GM18505 (cell line): ENCODE measurements around the gene KRT74.

Experiments used
- ATAC-seq: cut with Tn5 transposase; IDR thresholded peaks from one replicate; pipeline ENCODE4 v1.9.1; 2021; ENCODE audit not compliant: unreplicated experiment
- POLR2A ChIP-seq: IDR thresholded peaks from 4 replicates; pipeline ENCODE4 v1.6.1; 2011; ENCODE audit warnings: borderline replicate concordance; ENCODE audit not compliant: insufficient read depth, insufficient read length; ENCODE audit errors: extremely low read depth

Gene KRT74

GRCh38 chr12:52573743-52574142 lies at the start of gene KRT74:
Gene KRT74 (minus strand): TSS chr12:52573843. CDS start chr12:52573777, 66 bp downstream.
- no peak for TF ChIP-seq POLR2A
- ATAC-seq, result no peak

GRCh38 chr12:52622349-52622748 lies 48.7 kb upstream of the KRT74 start:
- TF ChIP-seq POLR2A, result no peak

DNA sequence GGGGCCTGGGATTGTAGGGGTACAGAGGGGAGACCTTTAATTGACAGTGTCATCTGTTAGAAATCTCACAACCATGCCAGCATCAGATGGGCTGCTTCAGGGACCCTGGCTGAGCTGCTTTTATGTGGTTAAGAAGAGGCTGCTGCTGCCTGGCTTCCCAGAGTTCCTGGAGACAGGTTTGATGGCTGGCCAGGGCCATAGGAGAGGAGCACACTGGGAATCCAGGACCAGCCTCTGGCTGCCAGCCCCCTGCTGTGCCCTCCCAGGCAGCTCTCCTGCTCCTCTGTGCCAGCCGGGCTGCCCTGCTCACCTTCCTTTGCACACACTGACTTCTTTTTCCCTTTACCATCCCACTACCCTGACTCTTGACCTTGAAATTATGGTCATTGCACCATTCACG lies 45.2 kb upstream of the KRT74 start:
- no peak for ATAC-seq
- no peak for TF ChIP-seq POLR2A

More at GRCh38 chr12:52622349-52622748, 48.7 kb upstream of the KRT74 start:
- no peak for ATAC-seq

DNA sequence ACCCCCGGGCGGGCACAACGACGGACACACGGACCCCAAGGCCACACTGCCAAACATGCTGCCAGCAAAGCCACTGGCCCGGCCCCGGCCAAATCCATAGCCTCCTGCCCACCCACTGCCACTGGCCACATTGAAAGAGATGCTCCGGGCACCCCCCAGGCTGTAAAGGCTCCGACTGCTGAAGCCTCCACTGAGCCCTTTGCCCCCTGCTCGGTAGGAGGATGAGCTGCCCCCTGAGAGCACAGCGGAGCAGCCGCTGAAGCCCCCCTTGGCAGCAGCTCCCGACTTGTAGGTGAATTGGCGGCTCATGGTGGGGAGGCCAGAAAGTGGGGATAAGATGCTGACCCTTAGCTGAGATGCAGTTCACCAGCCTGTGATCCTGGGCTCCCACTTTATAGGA lies 44.6 kb upstream of the KRT74 start, which contains the start of gene KRT73:
KRT73 (minus strand) TSS at position 344 of the 400 bp plus-strand sequence; CDS start at position 309, 35 bp downstream.
- ATAC-seq, result no peak
- no peak for TF ChIP-seq POLR2A

DNA sequence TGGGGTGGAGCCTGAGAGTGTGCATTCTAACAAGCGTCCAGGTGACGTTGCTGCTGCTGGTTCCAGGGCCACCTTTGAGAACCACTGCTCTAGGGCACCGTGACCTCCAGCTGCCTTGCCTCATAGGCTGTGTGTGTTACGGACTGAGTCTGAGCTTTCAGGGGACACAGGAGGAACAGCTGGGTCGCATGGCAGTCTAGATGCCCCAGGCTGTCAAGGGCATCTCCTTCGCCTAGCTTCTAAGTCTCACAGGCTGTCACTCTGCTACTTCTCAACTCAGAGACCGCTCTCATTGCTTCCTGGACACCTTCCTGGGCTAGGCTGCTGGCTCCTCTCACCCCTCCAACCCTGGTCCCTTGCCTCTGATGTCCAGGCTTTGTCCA lies 43.8 kb upstream of the KRT74 start:
- no peak for TF ChIP-seq POLR2A
- no peak for ATAC-seq

- TF ChIP-seq POLR2A, result no peak
- no peak for ATAC-seq
Observed at GRCh38 chr12:52616680-52617402, 43.2 kb upstream of the KRT74 start.

GRCh38 chr12:52615912-52616311 lies 42.3 kb upstream of the KRT74 start:
- no peak for TF ChIP-seq POLR2A
- ATAC-seq, result no peak

GRCh38 chr12:52615208-52615868 lies 41.7 kb upstream of the KRT74 start:
- no peak for TF ChIP-seq POLR2A
- ATAC-seq, result no peak

- no peak for ATAC-seq
- no peak for TF ChIP-seq POLR2A
Observed at GRCh38 chr12:52614381-52615207, 41.0 kb upstream of the KRT74 start.

DNA sequence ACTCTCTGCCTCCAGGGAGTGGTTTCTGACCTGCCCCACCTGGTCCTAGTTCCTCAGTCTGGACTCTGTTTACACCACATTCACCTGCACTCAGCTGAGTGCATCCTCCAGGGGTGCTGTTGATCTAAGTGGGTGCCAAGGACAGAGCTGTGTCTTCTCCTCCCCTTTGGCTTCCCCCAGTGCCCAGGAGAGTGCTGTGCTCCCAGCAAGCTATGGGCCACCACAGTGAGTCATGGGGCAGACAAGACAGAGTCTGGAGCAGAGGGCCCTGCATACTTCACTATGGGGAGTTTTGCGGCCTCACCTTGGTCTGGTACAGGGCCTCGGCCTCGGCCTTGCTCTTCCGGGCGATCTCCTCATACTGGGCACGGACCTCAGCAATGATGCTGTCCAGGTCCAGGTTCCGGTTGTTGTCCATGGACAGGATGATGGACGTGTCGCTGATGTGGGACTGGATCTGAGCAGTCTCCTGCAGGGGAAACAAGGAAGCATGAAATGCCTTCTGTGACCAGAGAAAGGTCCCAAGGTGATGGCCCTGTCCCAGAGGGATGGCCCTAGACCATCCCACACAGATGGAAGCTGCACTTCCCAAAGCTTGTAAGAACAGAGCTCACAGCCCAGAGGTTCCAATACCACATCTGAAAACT lies 39.9 kb upstream of the KRT74 start:
- no peak for ATAC-seq
- no peak for TF ChIP-seq POLR2A

GRCh38 chr12:52612431-52613383 lies 39.1 kb upstream of the KRT74 start:
- no peak for TF ChIP-seq POLR2A
- no peak for ATAC-seq

DNA sequence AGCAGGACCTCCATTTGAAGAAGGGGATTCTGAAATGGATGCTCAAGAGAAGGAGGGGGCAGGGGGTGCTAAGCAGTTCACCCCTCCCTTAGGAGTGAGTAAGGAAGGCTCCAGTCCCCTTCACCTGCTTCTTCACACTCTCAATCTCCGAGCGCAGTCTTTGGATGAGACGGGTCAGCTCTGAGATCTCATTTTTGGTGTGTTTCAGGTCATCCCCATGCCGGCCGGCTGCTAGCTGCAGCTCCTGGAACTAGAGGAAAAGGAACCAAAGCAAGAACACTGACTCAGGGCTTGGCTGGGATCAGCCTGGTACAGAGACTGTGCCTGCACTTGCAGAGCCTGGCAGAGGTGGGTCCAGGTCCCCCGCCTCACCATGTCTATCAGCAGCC lies 37.4 kb upstream of the KRT74 start:
- ATAC-seq, result no peak
- TF ChIP-seq POLR2A, result no peak
